LNCaP clone FGC (cell line): ENCODE measurements around the gene GPR161.

Experiments used
- DNase-seq: peaks from one replicate; pipeline ENCODE4 v3.0.0-alpha.2; 2011; ENCODE audit warnings: low read depth
- H3K4me3 ChIP-seq: 2 replicates; pipeline ENCODE4 v1.5.1; 2011; ENCODE audit warnings: mild to moderate bottlenecking, low read depth, low read length, control low read depth
- CTCF ChIP-seq: IDR thresholded peaks from 2 replicates; pipeline ENCODE4 v1.5.1; 2012; ENCODE audit warnings: mild to moderate bottlenecking; ENCODE audit not compliant: control insufficient read depth, insufficient read depth; ENCODE audit errors: extremely low read depth

GPR161 gene

GRCh38 chr1:168172250-168172915 lies 35.7 kb upstream of the GPR161 start:
- DNase-seq: no peak
- no peak for TF ChIP-seq CTCF

GRCh38 chr1:168170564-168171508 lies 34.1 kb upstream of the GPR161 start:
- no peak for DNase-seq
- no peak for TF ChIP-seq CTCF

More at GRCh38 chr1:168172250-168172915, 35.7 kb upstream of the GPR161 start:
- H3K4me3 ChIP-seq: no peak overlapping the region

GRCh38 chr1:168167806-168168205 lies 31.1 kb upstream of the GPR161 start:
- DNase-seq: no peak
- H3K4me3 ChIP-seq: no peak overlapping the region
- no peak for TF ChIP-seq CTCF

More at GRCh38 chr1:168170564-168171508, 34.1 kb upstream of the GPR161 start:
- H3K4me3 ChIP-seq: no peak overlapping the region

- no peak overlapping the region for H3K4me3 ChIP-seq
- TF ChIP-seq CTCF: no peak
- DNase-seq: no peak
Observed at GRCh38 chr1:168164771-168165170, 28.0 kb upstream of the GPR161 start.

- TF ChIP-seq CTCF: no peak
- no peak for DNase-seq
- no peak overlapping the region for H3K4me3 ChIP-seq
Observed at GRCh38 chr1:168163670-168164069, 26.9 kb upstream of the GPR161 start.

- no peak overlapping the region for H3K4me3 ChIP-seq
- TF ChIP-seq CTCF: no peak
- no peak for DNase-seq
Observed at GRCh38 chr1:168161459-168161858, 24.7 kb upstream of the GPR161 start.
